ENCODE results near the gene GRSF1.

GRSF1 gene

DNA sequence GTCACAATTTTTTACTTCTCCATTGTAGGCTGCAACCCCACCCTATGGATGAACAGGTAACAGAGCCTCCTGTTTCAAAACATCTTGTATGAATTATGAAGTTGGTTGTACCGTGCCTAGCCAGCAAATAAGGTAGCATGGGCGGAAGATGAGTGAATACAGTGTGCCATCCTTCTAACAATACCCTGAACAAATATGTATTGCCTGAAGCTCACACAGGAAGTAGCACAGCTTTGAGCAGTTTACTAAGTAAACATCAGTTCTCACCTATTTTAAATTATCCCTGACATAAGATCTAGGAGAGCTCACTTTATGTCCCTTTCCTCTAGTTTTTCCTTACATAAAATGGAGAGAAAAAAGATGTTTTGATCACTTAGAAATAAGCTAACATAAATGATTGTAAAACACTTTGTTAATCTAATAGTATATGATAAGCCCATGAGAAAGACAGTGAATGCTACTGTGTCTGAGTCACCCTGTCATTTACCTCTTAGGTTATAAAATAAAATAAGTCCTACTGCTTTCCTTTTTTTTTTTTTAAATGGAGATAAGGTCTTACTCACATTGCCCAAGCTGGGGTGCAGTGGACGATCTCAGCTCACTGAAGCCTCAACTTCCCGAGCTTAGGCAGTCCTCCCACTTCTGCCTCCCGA lies 36.6 kb downstream of the GRSF1 start:
- TF ChIP-seq FOXP2 (optimal IDR thresholded peaks at IDR 0.05; ENCODE audit: borderline replicate concordance, extremely low read depth, extremely low read length, insufficient read depth): no peak
- TF ChIP-seq SIN3A (IDR thresholded peaks at IDR 0.05; ENCODE audit: borderline replicate concordance, insufficient read depth, low read length): no peak
- TF ChIP-seq, protein P1, sequence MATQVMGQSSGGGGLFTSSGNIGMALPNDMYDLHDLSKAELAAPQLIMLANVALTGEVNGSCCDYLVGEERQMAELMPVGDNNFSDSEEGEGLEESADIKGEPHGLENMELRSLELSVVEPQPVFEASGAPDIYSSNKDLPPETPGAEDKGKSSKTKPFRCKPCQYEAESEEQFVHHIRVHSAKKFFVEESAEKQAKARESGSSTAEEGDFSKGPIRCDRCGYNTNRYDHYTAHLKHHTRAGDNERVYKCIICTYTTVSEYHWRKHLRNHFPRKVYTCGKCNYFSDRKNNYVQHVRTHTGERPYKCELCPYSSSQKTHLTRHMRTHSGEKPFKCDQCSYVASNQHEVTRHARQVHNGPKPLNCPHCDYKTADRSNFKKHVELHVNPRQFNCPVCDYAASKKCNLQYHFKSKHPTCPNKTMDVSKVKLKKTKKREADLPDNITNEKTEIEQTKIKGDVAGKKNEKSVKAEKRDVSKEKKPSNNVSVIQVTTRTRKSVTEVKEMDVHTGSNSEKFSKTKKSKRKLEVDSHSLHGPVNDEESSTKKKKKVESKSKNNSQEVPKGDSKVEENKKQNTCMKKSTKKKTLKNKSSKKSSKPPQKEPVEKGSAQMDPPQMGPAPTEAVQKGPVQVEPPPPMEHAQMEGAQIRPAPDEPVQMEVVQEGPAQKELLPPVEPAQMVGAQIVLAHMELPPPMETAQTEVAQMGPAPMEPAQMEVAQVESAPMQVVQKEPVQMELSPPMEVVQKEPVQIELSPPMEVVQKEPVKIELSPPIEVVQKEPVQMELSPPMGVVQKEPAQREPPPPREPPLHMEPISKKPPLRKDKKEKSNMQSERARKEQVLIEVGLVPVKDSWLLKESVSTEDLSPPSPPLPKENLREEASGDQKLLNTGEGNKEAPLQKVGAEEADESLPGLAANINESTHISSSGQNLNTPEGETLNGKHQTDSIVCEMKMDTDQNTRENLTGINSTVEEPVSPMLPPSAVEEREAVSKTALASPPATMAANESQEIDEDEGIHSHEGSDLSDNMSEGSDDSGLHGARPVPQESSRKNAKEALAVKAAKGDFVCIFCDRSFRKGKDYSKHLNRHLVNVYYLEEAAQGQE (IDR thresholded peaks at IDR 0.05; ENCODE audit: insufficient read depth in 1 of 2, low read depth in 2 of 2, low read length in 2 of 2): no peak
- TF ChIP-seq POLR2AphosphoS5 (IDR thresholded peaks at IDR 0.05; ENCODE audit: low read depth, low read length): no peak
- no peak for TF ChIP-seq TAF1 (IDR thresholded peaks at IDR 0.05; ENCODE audit: borderline replicate concordance, insufficient read depth, low read length)

DNA sequence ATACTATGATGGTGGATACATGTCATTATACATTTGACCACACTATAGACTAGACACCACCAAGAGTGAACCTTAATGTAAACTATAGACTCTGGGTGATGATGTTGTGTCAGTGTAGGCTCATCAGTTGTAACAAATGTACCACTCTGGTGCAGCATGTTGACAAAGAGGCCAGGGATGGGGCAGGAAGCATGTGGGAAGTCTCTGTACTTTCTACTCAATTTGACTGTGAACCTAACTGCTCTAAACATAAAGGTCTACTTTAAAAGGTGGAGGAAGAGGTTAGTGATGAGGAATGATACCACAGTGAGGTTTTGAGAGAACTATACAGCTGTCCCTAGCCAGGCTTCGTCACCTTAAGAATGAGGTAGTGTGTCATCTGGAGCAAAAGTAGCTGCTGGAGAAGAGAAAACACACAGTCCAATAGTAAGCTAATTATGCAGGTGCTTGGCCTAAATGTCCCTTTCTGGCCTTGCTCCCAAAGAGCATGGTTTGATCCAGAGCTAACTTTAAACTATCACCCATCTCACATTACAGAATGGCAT lies 38.4 kb downstream of the GRSF1 start:
- TF ChIP-seq POLR2AphosphoS5 (IDR thresholded peaks at IDR 0.05; ENCODE audit: low read depth, low read length) (no peak), TAF1 (IDR thresholded peaks at IDR 0.05; ENCODE audit: borderline replicate concordance, insufficient read depth, low read length) (no peak), SIN3A (IDR thresholded peaks at IDR 0.05; ENCODE audit: borderline replicate concordance, insufficient read depth, low read length) (no peak), FOXP2 (optimal IDR thresholded peaks at IDR 0.05; ENCODE audit: borderline replicate concordance, extremely low read depth, extremely low read length, insufficient read depth) (no peak)
- TF ChIP-seq, protein P1 (IDR thresholded peaks at IDR 0.05; ENCODE audit: insufficient read depth in 1 of 2, low read depth in 2 of 2, low read length in 2 of 2): no peak

DNA sequence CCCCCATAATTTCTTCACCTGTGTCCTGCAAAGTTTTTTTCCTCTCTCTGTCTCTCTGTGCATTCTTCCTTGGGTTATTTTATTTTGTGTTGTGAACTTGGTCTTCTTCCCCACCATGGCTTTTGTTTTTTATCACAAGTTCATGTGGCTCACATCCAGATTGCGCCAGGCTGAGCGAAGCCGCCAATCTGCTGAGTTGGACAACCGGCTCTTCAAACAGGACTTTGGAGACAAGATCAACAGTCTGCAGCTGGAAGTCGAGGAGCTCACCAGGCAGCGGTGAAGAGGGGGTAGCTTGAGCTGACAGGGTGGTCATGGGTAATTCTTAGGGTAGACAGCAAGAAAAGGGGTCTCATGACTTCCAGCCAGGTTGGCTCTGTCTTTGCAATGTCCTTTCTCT lies 46.1 kb downstream of the GRSF1 start:
- no peak for TF ChIP-seq TAF1 (IDR thresholded peaks at IDR 0.05; ENCODE audit: borderline replicate concordance, insufficient read depth, low read length)
- TF ChIP-seq, protein P1 (IDR thresholded peaks at IDR 0.05; ENCODE audit: insufficient read depth in 1 of 2, low read depth in 2 of 2, low read length in 2 of 2): no peak
- no peak for TF ChIP-seq FOXP2 (optimal IDR thresholded peaks at IDR 0.05; ENCODE audit: borderline replicate concordance, extremely low read depth, extremely low read length, insufficient read depth)
- no peak for TF ChIP-seq SIN3A (IDR thresholded peaks at IDR 0.05; ENCODE audit: borderline replicate concordance, insufficient read depth, low read length)
- TF ChIP-seq POLR2AphosphoS5 (IDR thresholded peaks at IDR 0.05; ENCODE audit: low read depth, low read length): no peak

DNA sequence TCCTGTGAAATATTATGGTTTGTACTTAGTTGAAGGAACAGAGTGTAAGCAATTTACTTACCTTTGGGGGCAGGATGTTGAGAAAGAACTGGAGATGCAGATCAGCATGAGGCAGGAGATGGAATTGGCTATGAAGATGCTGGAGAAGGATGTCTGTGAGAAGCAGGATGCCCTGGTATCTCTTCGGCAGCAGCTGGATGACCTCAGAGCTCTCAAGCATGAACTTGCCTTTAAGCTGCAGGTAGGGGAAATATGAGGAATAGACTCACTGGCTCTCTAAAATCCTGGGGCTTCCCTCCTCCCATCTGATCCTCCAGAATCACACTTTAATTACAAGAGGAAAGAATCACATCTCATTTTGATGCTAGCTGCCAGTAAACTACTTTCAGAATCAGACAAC lies 51.0 kb downstream of the GRSF1 start:
- TF ChIP-seq SIN3A (IDR thresholded peaks at IDR 0.05; ENCODE audit: borderline replicate concordance, insufficient read depth, low read length) (no peak), POLR2AphosphoS5 (IDR thresholded peaks at IDR 0.05; ENCODE audit: low read depth, low read length) (no peak)
- TF ChIP-seq, protein P1 (IDR thresholded peaks at IDR 0.05; ENCODE audit: insufficient read depth in 1 of 2, low read depth in 2 of 2, low read length in 2 of 2): no peak

Data from PFSK-1 (cell line).